T-helper 2 cell treated with Interferon-gamma antibody and Interleukin-4, amounts not matched to agents 5 μg/mL and 100 μg/mL, for 36 hours (primary cell): ENCODE data around the gene MAOA.

Experiments used
- DNase-seq: peaks from one replicate; pipeline ENCODE4 v3.0.0; 2021; ENCODE audit warnings: low spot score
- H3K27ac Mint-ChIP-seq: one replicate; pipeline ENCODE4 v1.8.0; 2021; ENCODE audit warnings: mild to moderate bottlenecking, mixed read lengths
- H3K27me3 Mint-ChIP-seq: one replicate; pipeline ENCODE4 v1.8.0; 2021; ENCODE audit warnings: low read depth, mixed read lengths
- H3K36me3 Mint-ChIP-seq: one replicate; pipeline ENCODE4 v1.8.0; 2021; ENCODE audit warnings: low read depth, mixed read lengths
- H3K4me1 Mint-ChIP-seq: one replicate; pipeline ENCODE4 v1.8.0; 2021; ENCODE audit warnings: low read depth, mixed read lengths
- H3K4me3 Mint-ChIP-seq: one replicate; pipeline ENCODE4 v1.8.0; 2022; ENCODE audit warnings: mild to moderate bottlenecking, moderate library complexity, mixed read lengths
- H3K9me3 Mint-ChIP-seq: one replicate; pipeline ENCODE4 v1.8.0; 2021; ENCODE audit warnings: mixed read lengths

The MAOA gene

GRCh38 chrX:43741843-43742573 lies 85.9 kb downstream of the MAOA start:
- H3K36me3 Mint-ChIP-seq, result peaks cover 3% of the 10 kb centered on the region
- H3K4me1 Mint-ChIP-seq, result no peaks in the 10 kb centered on the region
- H3K27ac Mint-ChIP-seq, result no peak overlapping the region
- no peaks in the 10 kb centered on the region for H3K9me3 Mint-ChIP-seq
- no peaks in the 10 kb centered on the region for H3K27me3 Mint-ChIP-seq
- no peak for DNase-seq
- H3K4me3 Mint-ChIP-seq, result no peak overlapping the region

DNA sequence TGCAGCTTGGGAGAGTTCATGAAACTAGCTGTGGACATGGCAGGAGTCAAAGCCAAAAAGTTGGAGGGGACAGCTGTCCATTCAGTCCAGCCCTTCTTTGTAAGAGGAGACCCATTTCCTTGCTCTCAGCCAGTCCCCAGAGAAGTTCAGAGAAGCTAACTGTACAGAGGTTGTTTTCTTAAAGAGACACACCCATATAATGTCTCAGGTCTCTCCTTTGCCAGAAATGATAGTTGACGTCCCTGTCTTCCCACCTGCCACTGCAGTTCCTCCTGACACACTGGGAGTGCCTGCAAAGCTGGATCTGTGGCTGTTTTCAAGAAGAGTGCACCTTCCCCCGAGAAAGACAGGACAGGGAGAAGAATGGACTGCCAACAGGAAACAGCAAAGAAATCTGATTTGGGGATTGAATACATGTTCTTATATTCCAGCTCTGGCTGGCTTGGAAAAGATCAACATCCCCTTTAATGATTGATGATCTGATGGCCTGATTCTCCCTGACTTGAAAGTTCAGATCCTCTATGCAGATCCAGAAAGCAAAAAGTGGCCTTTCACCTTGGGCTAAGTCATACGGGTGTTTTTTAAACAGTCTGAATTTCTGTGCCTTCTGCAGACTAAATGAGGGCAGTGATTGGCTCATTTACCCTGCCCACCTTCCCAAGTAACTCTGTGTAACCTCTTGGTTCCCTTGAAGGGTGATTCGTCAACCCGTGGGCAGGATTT lies 87.2 kb downstream of the MAOA start:
- Mint-ChIP-seq H3K27me3 (no peaks in the 10 kb centered on the region), H3K4me1 (no peaks in the 10 kb centered on the region), H3K9me3 (no peaks in the 10 kb centered on the region), H3K4me3 (no peak overlapping the region), H3K36me3 (peaks cover 3% of the 10 kb centered on the region), H3K27ac (no peak overlapping the region)
- no peak for DNase-seq

- no peaks in the 10 kb centered on the region for H3K27me3 Mint-ChIP-seq
- H3K36me3 Mint-ChIP-seq, result peaks cover 3% of the 10 kb centered on the region
- H3K9me3 Mint-ChIP-seq, result no peaks in the 10 kb centered on the region
- H3K4me3 Mint-ChIP-seq, result no peak overlapping the region
- DNase-seq, result no peak
- H3K4me1 Mint-ChIP-seq, result no peaks in the 10 kb centered on the region
- H3K27ac Mint-ChIP-seq, result no peak overlapping the region
These were observed 88.2 kb downstream of the MAOA start for GRCh38 chrX:43744284-43744683.

DNA sequence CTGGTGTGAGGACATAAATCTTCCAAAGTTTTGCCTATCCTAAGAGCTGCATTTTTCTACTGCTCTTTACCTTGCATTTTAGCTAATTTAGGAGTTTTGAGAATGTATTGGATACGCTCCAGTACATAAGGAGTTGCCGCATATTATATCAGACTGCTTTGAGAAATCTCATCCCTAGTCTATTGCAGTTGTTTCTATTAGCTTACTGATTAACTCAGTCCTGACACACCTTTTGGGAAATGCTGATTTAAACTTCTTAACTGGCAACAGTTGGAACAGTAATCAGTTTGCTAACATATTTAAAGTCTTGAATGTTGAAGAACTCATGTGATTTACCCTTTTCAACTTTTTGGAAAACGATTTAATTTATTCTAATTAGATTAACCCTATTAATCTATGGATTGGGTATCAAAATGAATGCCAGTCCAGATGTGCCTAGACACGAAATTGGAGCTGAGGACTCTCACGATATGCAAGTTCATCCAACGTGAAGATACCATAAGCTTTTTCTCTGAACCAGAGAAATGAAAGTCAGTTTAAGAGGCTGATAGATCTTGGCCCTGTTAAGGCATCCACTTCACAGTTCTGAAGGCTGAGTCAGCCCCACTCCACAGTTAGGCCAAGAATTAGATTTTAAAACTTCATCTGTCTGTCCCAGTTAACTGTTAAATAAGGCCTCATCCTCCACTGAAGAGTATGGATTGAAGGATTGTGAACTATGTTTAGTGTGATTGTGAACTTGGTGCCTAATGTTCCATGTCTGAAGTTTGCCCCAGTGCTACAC lies 90.0 kb downstream of the MAOA start:
- H3K27ac Mint-ChIP-seq, result no peak overlapping the region
- no peaks in the 10 kb centered on the region for H3K9me3 Mint-ChIP-seq
- H3K4me3 Mint-ChIP-seq, result no peak overlapping the region
- H3K4me1 Mint-ChIP-seq, result peaks cover 12% of the 10 kb centered on the region
- no peak for DNase-seq
- H3K36me3 Mint-ChIP-seq, result peaks cover 3% of the 10 kb centered on the region
- H3K27me3 Mint-ChIP-seq, result no peaks in the 10 kb centered on the region

- H3K9me3 Mint-ChIP-seq, result no peaks in the 10 kb centered on the region
- no peak for DNase-seq
- H3K4me1 Mint-ChIP-seq, result peaks cover 12% of the 10 kb centered on the region
- H3K27ac Mint-ChIP-seq, result no peak overlapping the region
- H3K4me3 Mint-ChIP-seq, result no peak overlapping the region
- no peaks in the 10 kb centered on the region for H3K36me3 Mint-ChIP-seq
- H3K27me3 Mint-ChIP-seq, result no peaks in the 10 kb centered on the region
These were observed 91.4 kb downstream of the MAOA start for GRCh38 chrX:43747476-43747875.

DNA sequence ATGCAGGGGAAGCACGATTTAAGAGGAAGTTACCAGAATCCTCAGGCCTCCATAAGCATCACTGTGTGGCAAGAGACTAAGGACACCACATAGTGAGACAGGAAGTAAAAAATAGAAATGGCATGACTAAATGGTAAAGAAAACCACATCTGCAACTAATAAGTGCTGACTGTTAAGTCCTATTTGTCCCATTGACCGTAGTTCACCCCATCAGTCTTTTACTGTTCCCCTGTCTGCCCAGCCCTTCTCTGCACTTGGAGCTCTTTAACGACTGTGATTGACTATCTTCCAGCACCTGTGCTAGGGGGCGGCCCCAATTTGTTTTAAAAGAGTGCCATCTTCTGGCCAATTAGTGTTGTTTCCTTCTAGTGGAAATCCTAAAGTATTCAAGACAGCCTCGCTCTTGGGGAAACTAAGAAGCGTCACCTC lies 94.2 kb downstream of the MAOA start:
- H3K27me3 Mint-ChIP-seq, result no peaks in the 10 kb centered on the region
- peak overlapping the region; percentile 65 for H3K27ac Mint-ChIP-seq

GRCh38 chrX:43753637-43754036 lies 97.5 kb downstream of the MAOA start:
- peak overlapping the region; percentile 5 for H3K27ac Mint-ChIP-seq
- H3K4me1 Mint-ChIP-seq, result peaks cover 29% of the 10 kb centered on the region
- no peak overlapping the region for H3K4me3 Mint-ChIP-seq
- H3K9me3 Mint-ChIP-seq, result no peaks in the 10 kb centered on the region
- H3K27me3 Mint-ChIP-seq, result no peaks in the 10 kb centered on the region
- DNase-seq, result peak; percentile 4
- H3K36me3 Mint-ChIP-seq, result no peaks in the 10 kb centered on the region

More for the DNA sequence above, 94.2 kb downstream of the MAOA start:
- Mint-ChIP-seq H3K4me3 (no peak overlapping the region), H3K9me3 (no peaks in the 10 kb centered on the region), H3K36me3 (no peaks in the 10 kb centered on the region), H3K4me1 (peaks cover 25% of the 10 kb centered on the region)
- DNase-seq, result peak; percentile 40

DNA sequence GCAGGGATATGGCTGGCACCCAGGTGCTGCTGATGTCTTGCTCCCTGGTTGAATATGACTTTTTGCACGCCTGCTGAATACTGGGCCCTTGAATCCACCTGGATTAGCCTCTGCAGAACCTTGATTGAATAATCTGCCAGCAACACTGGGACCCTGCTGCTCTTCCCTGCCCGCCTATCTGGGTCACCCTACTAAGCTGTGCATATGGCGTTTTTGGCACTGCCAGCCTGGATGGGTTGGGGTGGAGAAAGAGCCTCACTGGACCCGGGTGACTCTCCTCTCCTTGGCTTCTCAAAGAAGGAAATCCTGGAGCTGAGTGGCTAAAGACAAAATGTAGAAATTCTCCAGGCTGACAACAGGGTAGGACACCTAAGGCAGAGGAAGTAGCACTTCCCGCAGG lies 100.0 kb downstream of the MAOA start:
- no peaks in the 10 kb centered on the region for H3K36me3 Mint-ChIP-seq
- H3K9me3 Mint-ChIP-seq, result no peaks in the 10 kb centered on the region
- no peak for DNase-seq
- no peaks in the 10 kb centered on the region for H3K27me3 Mint-ChIP-seq
- peaks cover 17% of the 10 kb centered on the region for H3K4me1 Mint-ChIP-seq
- H3K4me3 Mint-ChIP-seq, result no peak overlapping the region
- H3K27ac Mint-ChIP-seq, result no peak overlapping the region

GRCh38 chrX:43758044-43758443 lies 101.9 kb downstream of the MAOA start:
- H3K9me3 Mint-ChIP-seq, result no peaks in the 10 kb centered on the region
- no peak overlapping the region for H3K4me3 Mint-ChIP-seq
- H3K27me3 Mint-ChIP-seq, result no peaks in the 10 kb centered on the region
- H3K36me3 Mint-ChIP-seq, result no peaks in the 10 kb centered on the region
- DNase-seq, result no peak
- H3K4me1 Mint-ChIP-seq, result peaks cover 13% of the 10 kb centered on the region
- no peak overlapping the region for H3K27ac Mint-ChIP-seq

GRCh38 chrX:43785930-43786591 lies 130.0 kb downstream of the MAOA start:
- Mint-ChIP-seq H3K27ac (no peak overlapping the region), H3K36me3 (peaks cover 3% of the 10 kb centered on the region), H3K9me3 (no peaks in the 10 kb centered on the region), H3K27me3 (no peaks in the 10 kb centered on the region), H3K4me1 (peaks cover 3% of the 10 kb centered on the region), H3K4me3 (no peak overlapping the region)
- DNase-seq, result no peak
